GM18517 (cell line): ENCODE data around the gene DNAJC6.

Experiments used
- ATAC-seq: cut with Tn5 transposase; IDR thresholded peaks from one replicate; pipeline ENCODE4 v1.9.1; 2021; ENCODE audit warnings: mild to moderate bottlenecking, moderate library complexity; ENCODE audit not compliant: unreplicated experiment

Gene DNAJC6

DNA sequence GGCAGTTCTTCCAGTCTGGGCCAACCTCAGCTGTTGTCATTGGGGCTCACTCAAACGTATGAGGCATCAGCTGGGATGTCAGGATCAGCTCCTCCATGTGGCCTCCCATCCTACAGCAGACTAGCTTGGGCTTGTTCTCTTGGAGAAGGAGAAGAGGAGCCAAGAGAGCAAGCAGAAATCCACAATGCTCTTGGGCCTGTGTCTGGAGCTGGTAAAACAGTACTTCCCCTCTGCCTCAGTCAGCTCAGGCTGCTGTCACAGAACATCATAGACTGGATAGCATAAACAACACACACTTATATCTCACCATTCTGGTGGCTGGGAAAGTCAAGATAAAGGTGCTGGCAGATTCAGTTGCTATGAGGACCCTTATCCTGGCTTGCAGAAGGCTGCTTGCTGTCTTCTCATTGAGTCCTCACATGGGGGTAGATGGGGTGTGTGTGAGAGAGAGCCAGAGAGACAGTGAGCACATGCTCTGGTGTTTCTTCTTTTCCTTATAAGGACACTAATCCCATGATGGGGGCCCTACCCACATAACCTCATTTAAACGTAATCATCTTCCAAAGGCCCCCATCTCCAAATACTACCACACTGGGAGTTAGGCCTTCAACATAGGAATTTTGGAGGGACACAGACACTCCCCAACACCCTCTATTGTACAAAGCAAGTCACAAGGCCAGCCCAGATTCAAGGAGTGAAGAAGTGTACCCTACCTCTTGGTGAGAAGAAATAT, 16.3 kb upstream of the DNAJC6 start:
- ATAC-seq = no peak

DNA sequence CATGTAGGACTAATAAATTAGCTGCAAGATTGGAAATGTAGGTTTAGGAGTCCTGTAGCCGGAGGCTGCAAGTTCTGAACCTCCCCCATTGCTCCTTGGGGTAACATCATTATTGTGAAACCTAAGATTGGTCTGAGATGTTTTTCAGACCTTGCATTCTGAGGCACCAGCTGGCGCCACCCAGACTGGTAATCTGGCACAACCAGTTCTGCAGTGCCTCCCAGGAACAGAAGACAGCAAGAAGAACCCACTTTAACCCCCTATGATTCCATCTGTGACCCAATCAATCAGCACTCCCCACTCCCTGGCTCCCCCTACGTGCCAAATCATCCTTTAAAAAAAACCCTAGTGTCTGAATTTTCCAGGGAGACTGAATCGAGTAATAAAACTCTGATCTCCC, 11.6 kb upstream of the DNAJC6 start:
- ATAC-seq = no peak

DNA sequence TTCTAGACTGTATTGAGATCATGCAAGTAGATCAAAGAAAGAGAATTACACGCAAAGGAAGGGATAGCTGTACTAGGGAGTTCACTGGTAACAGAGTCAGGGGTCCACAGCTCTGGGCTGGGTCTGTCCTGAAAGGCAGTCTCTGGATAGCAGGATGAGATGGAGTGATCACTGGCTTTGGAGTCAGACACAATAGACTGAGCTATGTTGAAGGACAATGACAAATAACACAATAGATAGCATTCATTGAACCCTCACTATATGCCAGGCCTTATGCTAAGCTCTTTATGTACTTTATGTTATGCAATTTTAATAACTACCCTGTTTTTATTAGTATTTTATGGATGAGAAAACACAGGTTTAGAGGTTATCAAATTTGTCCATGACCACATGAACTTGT, 10.0 kb upstream of the DNAJC6 start:
- no peak for ATAC-seq

DNA sequence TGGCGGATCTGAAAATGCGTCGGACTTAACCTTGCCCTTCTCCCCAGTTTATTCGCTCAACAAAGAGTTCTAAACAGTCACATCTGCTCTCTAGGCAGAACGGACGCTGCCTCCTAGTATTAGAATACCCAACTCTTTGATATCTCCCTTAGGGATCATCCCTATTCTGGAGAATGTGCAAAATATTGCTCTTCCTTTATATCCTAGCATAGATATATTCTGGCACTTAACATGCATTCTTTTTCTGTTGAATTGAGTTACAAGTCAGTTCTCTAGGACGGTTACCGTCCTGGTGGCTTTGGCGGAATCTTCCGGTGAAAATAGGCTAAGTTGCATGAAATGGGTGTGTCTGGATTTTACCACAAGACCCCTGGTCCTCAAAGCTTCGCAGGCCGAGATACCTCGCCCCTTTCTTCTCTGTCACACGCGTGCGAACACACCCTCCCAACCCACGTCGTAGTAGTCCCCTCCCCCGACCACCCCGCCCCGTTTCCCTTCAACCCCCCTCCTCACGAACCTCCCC, 501 bp upstream of the DNAJC6 start:
- ATAC-seq = no peak

DNA sequence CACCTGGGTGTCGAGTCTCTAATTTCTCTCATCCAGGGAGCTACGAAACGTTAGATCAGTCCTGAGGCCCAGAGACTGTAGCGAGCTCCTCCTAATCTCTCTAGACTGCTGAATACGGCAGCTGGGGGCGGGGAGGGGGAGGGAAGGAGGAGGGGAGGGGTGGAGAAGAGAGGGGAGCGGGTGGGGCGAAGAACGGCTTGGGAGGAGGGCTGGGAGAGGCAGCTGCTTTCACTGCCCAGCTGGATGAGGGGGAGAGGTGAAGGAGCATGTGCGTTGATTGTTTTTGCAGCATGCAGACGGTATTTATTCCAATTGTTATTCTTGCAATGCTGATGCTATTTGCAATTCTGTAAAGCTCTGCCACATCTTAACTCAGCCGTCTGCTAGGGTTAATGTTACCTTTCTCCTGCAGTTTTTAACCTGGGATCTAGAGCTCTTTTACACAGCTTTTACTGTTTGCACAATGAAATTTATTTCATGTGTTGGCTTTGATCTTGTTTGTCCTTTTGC, 790 bp downstream of the DNAJC6 start:
- ATAC-seq = no peak

DNA sequence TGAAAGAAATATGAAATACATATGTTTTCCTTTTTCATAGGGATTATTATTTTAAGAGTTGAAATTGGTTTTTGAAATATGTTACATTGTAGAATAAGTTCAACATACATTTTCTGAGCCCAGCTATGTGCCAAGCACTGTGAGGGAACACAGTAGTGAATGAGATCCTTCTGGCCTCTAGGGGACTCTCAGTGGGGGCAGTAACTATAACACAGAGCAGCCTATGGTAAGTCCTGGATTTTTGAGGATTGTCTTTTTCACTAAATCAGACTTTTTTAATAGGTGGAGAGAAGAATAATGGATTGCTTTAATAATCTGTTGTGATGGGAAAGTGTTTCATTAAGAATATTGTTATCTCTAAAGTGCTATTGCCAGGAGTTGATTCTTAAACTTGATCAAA, 2.4 kb downstream of the DNAJC6 start:
- ATAC-seq = no peak

DNA sequence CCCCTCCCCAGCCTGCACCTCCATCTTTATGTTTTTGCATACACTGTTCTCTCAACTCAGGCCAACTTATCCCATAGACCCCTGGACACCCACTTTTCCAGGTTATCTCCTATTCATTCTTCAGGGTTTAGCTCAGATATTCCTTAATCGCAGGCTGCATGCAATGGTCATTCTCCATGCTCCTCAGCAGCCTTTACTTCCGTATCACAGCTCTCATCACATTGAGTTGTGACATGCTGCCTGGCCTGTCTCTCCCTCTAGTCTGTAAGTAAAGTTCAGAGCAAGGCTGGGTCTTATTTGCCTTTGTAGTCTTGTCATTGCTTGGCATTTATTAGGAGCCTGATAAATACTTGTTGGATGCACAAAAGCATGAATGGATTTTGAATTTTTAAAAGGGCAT, 6.9 kb downstream of the DNAJC6 start:
- no peak for ATAC-seq

DNA sequence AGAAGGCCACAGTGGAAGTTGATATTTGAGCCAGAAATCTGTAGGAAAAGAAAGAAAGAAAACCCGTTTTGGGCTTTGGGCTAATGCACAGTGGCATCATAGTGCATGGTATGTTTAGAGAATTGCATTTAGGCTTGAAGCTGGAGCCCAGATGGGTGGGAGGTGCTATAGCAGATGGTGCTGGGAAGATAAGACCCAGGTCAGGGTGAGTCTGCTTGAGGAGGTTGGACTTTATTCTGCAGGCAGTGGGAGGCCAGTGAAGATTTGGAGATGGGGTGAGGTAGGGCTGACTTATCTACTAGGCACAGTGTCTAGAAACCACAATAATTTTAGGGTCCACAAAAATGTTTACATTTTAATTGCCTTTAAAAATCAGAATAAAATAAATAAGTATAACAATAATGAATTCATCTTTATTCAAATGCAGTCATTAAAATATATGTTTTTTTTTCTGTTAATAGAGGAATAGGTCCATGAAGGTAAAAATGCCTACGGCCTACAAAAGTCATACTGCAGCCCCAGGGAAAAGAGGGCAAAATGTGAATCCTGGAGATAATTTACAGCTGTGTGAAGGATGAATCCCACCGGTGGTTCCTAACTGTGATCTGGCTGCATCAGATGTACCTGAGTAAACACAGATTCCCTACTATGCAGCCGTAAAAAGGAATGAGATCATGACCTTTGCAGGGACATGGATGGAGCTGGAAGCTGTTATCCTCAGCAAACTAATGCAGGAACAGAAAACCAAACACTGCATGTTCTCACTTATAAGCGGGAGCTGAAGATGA, 8.7 kb downstream of the DNAJC6 start:
- ATAC-seq = no peak

DNA sequence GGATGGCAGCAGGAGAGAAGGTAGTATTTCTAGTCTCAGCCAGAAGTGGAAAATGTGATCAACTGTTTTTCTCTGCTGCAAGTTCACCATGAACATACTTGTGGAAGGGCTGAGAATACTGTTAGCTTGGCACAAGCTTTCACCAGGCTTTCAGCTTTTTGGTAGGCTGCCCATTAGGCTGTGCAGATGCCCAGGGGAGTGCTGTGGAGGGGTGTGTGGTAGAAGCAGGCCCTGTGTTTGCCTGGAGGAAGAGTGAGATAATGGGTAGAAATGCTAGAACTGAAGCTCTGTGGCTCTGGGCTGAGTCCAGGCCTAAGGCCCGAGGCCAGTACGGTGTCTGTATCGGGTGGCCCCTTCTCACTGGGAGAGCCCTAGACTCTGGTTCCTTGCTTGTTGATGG, 9.8 kb downstream of the DNAJC6 start:
- no peak for ATAC-seq

DNA sequence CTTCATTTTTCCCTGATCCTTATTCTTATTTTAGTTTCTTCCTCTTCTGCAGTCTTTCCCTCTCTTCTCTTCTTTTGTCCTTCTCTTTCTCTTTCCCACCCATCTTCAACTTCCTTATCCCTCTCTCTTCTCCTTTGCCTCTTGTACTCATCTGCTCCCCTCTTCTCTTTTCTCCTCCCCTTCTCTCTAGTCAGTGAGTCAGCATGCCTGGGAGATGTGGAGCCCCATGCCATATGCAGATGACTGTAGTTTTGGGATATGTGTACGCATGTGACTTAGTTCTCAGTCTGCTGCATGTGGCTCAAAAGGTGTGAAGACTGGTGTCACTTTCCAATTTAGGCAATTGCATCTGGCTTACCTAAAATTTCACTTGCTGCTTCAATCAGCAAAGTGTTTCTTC, 10.4 kb downstream of the DNAJC6 start:
- ATAC-seq = no peak

DNA sequence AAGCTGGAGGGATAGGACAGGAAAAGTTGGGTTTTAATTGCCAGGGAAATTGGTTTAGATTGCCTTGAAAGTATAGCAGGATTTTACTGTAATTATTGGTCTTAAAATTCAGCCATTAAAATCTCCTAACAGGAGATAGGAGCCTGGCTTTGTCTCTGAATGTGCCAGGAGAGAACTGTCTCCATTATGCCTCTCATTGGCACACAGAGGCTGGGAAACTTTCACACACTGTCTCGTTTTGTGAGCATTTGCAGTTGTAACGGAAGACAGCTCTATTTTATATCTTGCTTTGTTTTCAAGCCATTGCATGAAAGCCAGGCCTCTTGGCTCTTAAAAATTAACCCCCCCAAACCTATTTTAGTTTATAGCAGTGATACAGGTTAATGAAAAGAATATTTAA, 12.5 kb downstream of the DNAJC6 start:
- ATAC-seq = no peak

DNA sequence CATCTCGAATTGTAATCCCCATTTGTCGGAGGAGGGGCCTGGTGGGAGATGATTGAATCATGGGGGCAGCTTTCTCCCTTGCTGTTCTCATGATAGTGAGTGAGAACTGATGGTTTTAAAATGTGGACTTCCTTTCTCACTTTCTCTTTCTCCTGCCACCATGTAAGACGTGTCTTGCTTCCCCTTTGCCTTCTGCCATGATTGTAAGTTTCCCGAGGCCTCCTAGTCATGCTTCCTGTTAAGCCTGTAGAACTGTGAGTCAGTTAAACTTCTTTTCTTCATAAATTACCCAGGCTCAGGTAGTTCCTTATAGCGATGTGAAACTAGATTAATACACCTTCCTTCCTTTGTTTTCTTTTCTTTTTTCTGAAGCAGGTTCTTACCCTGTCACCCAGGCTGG, 13.9 kb downstream of the DNAJC6 start:
- ATAC-seq = no peak

DNA sequence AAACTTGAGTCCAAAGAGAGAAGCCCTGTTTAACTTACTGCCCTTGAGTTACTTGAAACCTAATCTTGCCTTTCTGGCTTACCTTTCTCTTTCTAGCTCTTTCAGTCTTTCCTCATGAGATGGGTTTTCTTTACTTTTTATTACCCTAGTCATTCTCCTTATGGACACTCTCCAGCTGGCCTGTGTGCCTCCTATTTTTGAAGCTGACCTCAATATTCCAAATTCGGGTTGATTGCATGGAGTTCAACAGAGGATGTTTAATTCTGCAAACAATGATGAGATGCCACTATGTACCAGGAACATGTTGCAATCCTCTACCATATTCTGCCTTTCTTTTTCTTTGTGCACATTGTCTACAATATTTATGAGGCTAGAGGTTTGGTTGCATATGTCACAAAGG, 20.7 kb downstream of the DNAJC6 start:
- no peak for ATAC-seq

DNA sequence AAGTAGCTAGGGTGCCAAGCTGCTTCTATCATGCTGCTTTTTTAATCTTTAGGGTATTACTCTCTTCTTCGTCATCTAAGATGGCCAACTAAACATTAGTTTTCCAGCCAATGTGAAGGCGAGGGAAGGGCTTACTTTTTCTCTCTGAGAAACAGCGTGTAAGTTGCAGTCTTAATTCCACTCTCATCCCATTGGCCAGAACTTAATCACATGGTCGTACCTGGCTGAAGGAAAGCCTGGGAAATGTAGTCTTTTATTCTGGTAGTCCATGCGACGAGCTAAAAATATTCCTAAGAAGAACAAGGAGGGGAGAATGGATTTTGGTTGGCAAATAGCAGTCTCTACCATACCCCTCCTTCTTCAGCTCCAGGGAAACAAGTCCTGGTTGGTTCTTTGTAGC, 21.5 kb downstream of the DNAJC6 start:
- no peak for ATAC-seq

DNA sequence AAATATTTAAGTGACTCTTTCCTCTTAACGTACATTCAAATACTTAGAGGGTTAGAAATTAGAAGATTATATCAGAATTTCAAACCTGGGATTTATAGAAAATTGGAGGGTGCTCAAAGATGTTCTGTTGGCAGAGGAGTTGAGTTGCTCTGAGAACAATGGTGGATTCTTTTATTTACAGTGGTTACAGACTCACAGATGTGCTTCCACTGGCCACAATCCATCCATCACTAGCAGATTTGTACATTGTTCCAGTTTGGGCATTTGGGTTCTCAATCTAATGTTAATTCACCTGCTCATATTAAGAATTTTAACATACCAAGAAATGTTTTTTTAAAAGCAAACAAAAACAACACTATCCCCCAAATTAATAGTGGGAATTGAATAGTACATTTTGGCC, 23.5 kb downstream of the DNAJC6 start:
- ATAC-seq = no peak

DNA sequence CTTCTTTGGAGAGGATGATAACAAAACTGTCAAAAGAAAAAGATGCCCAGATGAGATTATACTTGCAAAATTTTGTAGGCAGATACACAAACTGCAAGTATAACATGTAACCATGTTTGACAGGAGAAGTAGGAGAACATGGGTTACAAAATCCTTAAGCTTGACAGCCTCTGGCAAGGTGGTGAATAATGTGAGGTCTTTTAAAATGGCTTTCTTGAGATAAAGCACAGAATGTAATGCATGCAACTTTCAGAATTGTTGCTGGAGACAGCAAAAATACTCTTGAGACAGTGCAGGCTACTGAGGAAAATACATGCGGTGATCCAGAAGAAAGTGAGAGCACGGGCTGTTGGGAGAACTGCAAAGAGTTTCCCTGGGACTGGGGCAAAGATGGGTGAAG, 24.7 kb downstream of the DNAJC6 start:
- ATAC-seq = no peak

DNA sequence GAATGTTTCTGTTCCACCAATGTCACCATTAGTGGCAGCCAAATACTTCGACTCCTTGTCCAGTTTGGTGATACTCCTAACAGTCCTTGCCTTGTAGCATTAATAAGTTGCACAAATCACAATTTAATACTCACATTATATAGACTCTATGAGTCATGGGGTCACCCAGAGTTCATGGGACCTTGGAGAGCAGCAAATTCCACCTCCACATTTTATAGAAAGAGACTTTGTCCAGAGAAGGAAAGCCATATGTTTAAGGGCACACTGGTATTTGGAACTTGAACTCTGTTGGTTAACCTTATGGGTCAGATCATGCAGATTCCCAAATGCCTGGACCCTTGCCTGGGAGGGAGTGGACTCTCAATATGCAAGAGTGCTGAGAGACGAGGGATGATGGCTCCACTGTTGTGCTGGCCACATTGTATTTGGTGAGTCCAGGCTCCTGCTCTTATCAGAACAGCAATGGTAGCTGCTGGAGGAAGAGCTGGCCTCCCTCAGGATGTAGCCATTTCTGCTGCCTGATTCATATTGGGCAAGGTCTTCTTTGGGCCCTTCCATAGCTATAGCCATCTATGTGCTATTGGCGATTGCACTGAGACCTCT, 30.6 kb downstream of the DNAJC6 start:
- no peak for ATAC-seq

DNA sequence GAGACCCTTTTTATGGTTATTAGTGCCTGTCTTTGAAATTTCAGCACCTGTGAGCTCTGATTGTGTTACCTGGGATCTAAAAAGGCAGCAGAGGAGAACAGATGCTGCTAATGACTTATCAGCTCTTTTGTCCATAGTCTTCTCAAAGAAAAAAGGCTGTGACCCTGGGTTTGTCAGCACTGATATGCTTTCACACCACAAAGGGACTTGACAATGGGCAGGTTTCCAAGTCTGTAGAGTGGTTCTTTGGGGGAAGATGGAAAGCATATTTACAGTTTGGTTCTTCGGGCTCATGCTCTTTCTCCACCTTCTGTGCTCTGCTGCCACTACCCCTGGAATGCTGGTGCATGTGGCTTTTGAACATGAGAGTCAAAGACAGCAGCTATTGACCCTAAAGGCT, 32.0 kb downstream of the DNAJC6 start:
- no peak for ATAC-seq

DNA sequence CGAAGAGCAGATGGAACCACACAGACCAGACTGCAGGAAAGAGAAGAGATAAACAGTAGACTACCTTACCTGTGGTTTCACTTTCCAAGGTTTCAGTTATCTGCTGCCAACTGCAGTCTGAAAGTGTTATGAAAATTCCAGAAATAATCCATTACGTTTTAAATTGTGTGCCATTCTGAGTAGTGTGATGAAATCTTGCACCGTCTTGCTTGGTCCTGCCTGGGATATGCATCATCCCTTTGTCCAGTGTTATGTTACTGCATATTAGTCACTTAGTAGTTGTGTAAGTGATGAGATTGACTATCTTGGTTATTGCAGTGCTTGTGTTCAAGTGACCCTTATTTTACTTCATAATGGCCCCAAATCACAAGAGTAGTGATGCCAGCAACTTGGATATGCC, 33.9 kb downstream of the DNAJC6 start:
- no peak for ATAC-seq

DNA sequence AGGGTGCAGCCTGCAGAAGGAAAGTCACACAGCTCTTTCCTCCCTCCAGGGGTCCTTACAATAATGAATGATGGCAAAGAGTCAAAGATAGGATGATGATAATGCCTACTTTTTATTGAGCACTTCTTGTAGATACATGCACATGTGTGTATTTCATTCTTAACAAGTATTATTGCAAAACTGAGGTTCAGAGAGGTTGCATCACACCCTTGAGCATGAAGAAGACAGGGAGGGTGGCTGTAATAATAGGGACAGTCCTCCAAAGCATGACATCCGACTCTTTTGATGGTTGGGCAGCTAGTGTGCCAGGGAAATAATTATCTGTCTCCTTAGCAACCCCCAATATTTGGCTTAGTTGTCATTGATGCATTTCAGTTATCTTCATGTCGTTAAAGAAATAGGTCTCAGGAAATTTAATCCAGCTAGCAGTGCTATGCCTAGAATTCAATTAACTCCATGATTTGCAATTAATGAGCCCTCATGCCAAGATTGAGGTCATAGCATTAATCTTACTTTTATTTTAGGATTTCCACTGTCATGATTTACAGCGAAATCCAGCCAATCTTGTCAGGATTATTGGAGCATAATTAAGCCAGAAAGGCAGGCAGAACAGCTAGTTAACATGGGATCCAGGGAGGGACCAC, 35.0 kb downstream of the DNAJC6 start:
- ATAC-seq = no peak

DNA sequence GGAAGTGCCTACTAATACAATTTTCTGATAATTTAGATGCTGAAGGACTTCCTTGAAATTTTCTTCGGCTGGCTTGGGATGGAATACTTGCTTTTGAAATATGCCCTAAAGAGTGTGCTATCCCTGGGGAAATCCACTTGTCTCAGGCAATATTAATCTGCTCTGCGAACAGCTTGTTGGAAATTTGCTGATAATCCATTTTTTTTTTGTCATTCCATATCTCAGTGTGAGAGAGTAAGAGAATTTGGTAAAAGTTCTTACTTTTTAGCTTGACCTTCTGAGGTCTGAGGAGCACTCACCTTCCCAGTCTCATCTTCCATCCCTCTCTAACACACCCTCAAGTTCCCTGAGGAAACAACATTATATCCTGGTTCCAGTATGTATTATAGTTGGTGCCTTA, 36.8 kb downstream of the DNAJC6 start:
- no peak for ATAC-seq
